Immature natural killer cell (primary cell): Measurements from ENCODE around the gene IPCEF1. TPM values are rescaled to one million over a fixed set of nuclear protein-coding genes. Genes with fewer than 3 reads are reported as not detected.

Experiments
- DNase-seq, 3 donors: peaks; one replicate each; pipeline ENCODE4 v3.0.0; 2022; ENCODE audit warnings: mixed read lengths in 1 of 3
- H3K27ac Mint-ChIP-seq, 6 donors: one replicate each; pipeline ENCODE4 v1.8.0; 2020; ENCODE audit warnings: mixed read lengths in 6 of 6, mild to moderate bottlenecking in 5 of 6, inconsistent platforms in 4 of 6, moderate library complexity in 3 of 6
- H3K27me3 Mint-ChIP-seq, 3 donors: one replicate each; pipeline ENCODE4 v1.8.0; 2020 to 2021; ENCODE audit warnings: low read depth in 3 of 3, mild to moderate bottlenecking in 3 of 3, mixed read lengths in 3 of 3, moderate library complexity in 3 of 3, inconsistent platforms in 1 of 3
- H3K36me3 Mint-ChIP-seq, 3 donors: one replicate each; pipeline ENCODE4 v1.8.0; 2020; ENCODE audit warnings: mixed read lengths in 3 of 3, inconsistent platforms in 2 of 3, mild to moderate bottlenecking in 2 of 3
- H3K4me1 Mint-ChIP-seq, 2 donors: one replicate each; pipeline ENCODE4 v1.8.0; 2020; ENCODE audit warnings: inconsistent platforms in 2 of 2, mild to moderate bottlenecking in 2 of 2, mixed read lengths in 2 of 2, moderate library complexity in 1 of 2
- H3K4me3 Mint-ChIP-seq, 5 donors: one replicate each; pipeline ENCODE4 v1.8.0; 2020; ENCODE audit warnings: mild to moderate bottlenecking in 5 of 5, mixed read lengths in 5 of 5, inconsistent platforms in 3 of 5, moderate library complexity in 3 of 5
- H3K9me3 Mint-ChIP-seq, 6 donors: one replicate each; pipeline ENCODE4 v1.8.0; 2020; ENCODE audit warnings: mild to moderate bottlenecking in 6 of 6, mixed read lengths in 6 of 6, inconsistent platforms in 4 of 6, moderate library complexity in 3 of 6
- polyA plus RNA-seq, 3 donors: library from polyadenylated mRNA; unstranded; fragments of 300-500 nt; fragmentation: Illumina TruSeq; gene quantifications; one replicate each; pipeline ENCODE4 v1.2.3, GENCODE V29; 2021

The IPCEF1 gene
- polyA plus RNA-seq, 3 donors from 2014 or later: 31.2 to 54.3 (median 35.2) TPM

GRCh38 chr6:154156135-154156896 is 200.3 kb downstream of the IPCEF1 start:
- H3K27ac Mint-ChIP-seq: peak overlapping the region; percentile 71 to 94 (median 93)
- peak; percentile 33 to 48 (median 44) for DNase-seq
- peak overlapping the region; percentile 73 to 88 (median 86) for H3K4me3 Mint-ChIP-seq
- H3K36me3 Mint-ChIP-seq: peaks cover 0 to 8% (median 0%) of the 10 kb centered on the region in 3 donors
- no peaks in the 10 kb centered on the region for H3K27me3 Mint-ChIP-seq
- H3K4me1 Mint-ChIP-seq: peaks cover 43 to 56% of the 10 kb centered on the region in 2 donors
- H3K9me3 Mint-ChIP-seq: no peaks in the 10 kb centered on the region

DNA sequence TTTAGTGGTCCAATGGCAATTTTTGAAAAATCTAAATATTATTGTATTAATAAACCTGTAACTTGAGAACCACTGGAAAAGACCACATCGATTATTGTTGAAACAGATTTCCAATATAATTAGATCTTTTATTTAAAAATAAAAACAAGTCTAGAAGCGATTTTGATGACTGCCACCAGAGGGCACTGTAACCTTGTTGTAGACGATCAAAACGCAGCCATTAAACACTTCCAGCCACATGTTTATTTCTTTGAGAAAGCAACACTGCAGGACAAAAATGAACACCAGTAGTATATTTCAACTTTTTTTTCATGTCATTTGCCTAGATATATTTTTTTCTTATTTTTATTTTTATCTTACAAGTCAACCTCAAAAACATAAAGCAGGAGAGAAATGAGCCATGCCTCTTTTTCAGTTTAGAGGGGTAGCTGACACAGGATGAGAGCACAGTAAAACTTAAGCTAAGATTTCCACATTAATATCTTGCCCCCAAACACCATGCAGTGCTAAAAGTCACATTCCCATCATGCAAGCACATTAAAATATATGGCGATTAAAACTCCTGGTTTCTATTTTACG is 202.1 kb downstream of the IPCEF1 start:
- peak; percentile 51 to 64 (median 60) for DNase-seq
- Mint-ChIP-seq H3K4me3 (peak overlapping the region in 2 of 5 donors; percentile 12 to 45), H3K27me3 (peaks cover 0 to 3% (median 0%) of the 10 kb centered on the region in 3 donors), H3K4me1 (peaks cover 43 to 50% of the 10 kb centered on the region in 2 donors), H3K36me3 (peaks cover 0 to 5% (median 0%) of the 10 kb centered on the region in 3 donors), H3K27ac (peak overlapping the region in 4 of 6 donors; percentile 14 to 67 (median 53)), H3K9me3 (no peaks in the 10 kb centered on the region)

DNA sequence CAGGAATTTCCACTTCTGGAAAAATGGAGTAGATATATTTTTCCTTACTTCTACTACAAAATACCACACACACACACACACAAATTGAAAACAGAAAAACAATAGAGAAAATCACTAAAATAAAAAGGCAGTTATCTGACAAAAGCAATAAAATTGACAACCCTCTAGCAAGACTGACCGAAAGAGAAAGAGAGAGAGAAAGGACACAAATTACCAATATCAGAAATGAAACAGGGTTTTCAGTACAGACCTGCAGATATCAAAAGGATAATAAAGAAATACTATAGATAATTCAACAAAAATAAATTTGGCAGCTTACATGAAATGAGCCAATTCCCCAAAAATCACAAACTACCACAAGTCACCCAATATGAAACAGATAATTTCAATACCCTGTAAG is 212.8 kb downstream of the IPCEF1 start:
- Mint-ChIP-seq H3K27ac (no peak overlapping the region), H3K4me1 (no peaks in the 10 kb centered on the region), H3K36me3 (no peaks in the 10 kb centered on the region), H3K27me3 (peaks cover 2 to 7% (median 5%) of the 10 kb centered on the region in 3 donors), H3K9me3 (peaks cover 0 to 1% (median 0%) of the 10 kb centered on the region in 6 donors), H3K4me3 (no peak overlapping the region)
- DNase-seq: no peak

GRCh38 chr6:154140743-154141142 is 215.9 kb downstream of the IPCEF1 start:
- H3K27ac Mint-ChIP-seq: no peak overlapping the region
- DNase-seq: no peak
- H3K4me1 Mint-ChIP-seq: no peaks in the 10 kb centered on the region
- no peaks in the 10 kb centered on the region for H3K9me3 Mint-ChIP-seq
- H3K4me3 Mint-ChIP-seq: no peak overlapping the region
- peaks cover 2 to 6% (median 5%) of the 10 kb centered on the region in 3 donors for H3K27me3 Mint-ChIP-seq
- no peaks in the 10 kb centered on the region for H3K36me3 Mint-ChIP-seq

DNA sequence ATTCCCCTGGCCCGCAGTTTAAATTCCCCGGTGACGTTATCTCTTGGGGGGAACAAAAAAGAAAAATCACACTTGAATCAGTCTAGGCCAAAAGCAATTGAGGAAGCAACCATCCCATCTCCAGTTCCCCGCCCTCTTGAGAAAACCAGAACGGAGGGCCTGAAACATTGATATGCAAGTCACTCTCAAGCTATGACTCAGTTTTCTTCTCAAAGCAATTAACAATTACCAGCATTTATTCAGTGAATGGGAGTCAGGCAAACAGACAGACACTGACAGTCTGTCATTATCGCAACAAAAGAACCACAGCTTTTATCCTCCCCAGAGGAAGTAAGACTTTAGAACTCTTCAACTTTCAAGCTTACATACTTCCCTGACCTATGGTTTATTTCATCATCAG is 216.7 kb downstream of the IPCEF1 start:
- no peak overlapping the region for H3K27ac Mint-ChIP-seq
- peaks cover 2 to 5% (median 3%) of the 10 kb centered on the region in 3 donors for H3K27me3 Mint-ChIP-seq
- H3K4me3 Mint-ChIP-seq: no peak overlapping the region
- H3K36me3 Mint-ChIP-seq: no peaks in the 10 kb centered on the region
- DNase-seq: no peak
- H3K4me1 Mint-ChIP-seq: no peaks in the 10 kb centered on the region
- H3K9me3 Mint-ChIP-seq: no peaks in the 10 kb centered on the region

DNA sequence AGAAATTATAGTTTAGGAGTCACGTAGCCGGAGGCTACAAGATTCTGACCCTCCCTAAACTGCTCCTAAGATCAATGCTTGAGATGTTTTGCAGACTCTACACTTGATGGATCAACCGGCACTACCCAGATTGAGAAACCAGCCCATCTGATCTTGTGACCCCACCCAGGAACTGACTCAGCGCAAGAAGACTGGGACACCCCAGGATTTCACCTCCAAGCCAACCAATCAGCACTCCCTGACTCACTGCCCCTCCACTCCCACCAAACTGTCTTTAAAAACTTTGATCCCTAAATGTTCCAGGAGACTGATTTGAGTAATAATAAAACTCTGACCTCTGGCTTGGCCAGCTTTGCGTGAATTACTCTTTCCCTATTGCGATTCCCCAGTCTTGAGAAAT is 217.8 kb downstream of the IPCEF1 start:
- peaks cover 2 to 6% (median 5%) of the 10 kb centered on the region in 3 donors for H3K27me3 Mint-ChIP-seq
- H3K36me3 Mint-ChIP-seq: no peaks in the 10 kb centered on the region
- H3K4me1 Mint-ChIP-seq: no peaks in the 10 kb centered on the region
- DNase-seq: no peak
- H3K4me3 Mint-ChIP-seq: no peak overlapping the region
- H3K27ac Mint-ChIP-seq: no peak overlapping the region
- H3K9me3 Mint-ChIP-seq: no peaks in the 10 kb centered on the region

GRCh38 chr6:154134471-154135147 is 222.0 kb downstream of the IPCEF1 start:
- no peak overlapping the region for H3K27ac Mint-ChIP-seq

DNA sequence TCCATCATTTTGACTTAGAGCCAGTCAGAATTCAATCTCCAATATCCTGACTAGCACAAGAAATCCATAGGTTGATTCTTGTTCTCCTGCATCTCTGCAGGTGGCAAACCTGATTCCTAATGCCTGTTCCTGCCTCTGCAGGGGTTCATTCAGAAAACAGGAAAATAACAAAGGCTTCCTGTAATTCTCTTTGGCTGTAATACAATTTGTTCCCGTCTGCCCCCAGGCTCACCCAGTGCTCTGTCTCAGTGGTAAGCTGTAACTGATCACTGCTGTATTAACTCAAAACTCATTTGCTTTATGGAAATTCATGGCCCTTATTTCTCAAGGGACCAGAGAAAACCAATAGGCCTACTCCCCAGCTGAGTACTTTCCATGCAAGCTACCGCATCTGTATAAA is 228.9 kb downstream of the IPCEF1 start:
- no peaks in the 10 kb centered on the region for H3K9me3 Mint-ChIP-seq
- H3K27me3 Mint-ChIP-seq: peaks cover 3 to 4% (median 3%) of the 10 kb centered on the region in 3 donors
- H3K4me3 Mint-ChIP-seq: no peak overlapping the region
- peaks cover 2 to 15% of the 10 kb centered on the region in 2 donors for H3K4me1 Mint-ChIP-seq
- H3K36me3 Mint-ChIP-seq: no peaks in the 10 kb centered on the region
- DNase-seq: no peak
- no peak overlapping the region for H3K27ac Mint-ChIP-seq

More at GRCh38 chr6:154134471-154135147, 222.0 kb downstream of the IPCEF1 start:
- Mint-ChIP-seq H3K4me3 (no peak overlapping the region), H3K36me3 (no peaks in the 10 kb centered on the region), H3K9me3 (no peaks in the 10 kb centered on the region), H3K27me3 (peaks cover 0 to 6% (median 3%) of the 10 kb centered on the region in 3 donors), H3K4me1 (no peaks in the 10 kb centered on the region)
- no peak for DNase-seq

DNA sequence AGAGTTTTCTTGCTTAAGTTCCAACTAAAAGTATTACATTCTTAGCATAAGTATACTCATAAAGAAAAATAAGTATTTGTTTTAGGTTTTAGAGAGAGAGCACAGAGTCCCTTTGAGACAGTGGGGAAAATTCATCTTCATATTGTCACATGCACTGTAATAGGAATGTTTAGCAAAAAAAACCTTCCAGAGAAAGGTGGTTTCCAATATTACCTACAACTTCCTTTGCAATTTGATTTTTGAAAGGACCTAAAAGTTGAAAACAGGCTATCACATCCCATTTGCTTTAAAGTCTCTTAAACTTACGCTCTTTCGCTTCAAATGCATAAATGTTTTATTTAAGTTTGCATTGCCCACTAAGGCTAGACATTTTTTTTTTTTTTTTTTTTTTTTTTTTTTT is 231.2 kb downstream of the IPCEF1 start:
- no peak for DNase-seq
- Mint-ChIP-seq H3K4me1 (peaks cover 2 to 15% of the 10 kb centered on the region in 2 donors), H3K27me3 (peaks cover 0 to 8% (median 4%) of the 10 kb centered on the region in 3 donors), H3K4me3 (no peak overlapping the region), H3K36me3 (no peaks in the 10 kb centered on the region), H3K9me3 (no peaks in the 10 kb centered on the region), H3K27ac (no peak overlapping the region)

DNA sequence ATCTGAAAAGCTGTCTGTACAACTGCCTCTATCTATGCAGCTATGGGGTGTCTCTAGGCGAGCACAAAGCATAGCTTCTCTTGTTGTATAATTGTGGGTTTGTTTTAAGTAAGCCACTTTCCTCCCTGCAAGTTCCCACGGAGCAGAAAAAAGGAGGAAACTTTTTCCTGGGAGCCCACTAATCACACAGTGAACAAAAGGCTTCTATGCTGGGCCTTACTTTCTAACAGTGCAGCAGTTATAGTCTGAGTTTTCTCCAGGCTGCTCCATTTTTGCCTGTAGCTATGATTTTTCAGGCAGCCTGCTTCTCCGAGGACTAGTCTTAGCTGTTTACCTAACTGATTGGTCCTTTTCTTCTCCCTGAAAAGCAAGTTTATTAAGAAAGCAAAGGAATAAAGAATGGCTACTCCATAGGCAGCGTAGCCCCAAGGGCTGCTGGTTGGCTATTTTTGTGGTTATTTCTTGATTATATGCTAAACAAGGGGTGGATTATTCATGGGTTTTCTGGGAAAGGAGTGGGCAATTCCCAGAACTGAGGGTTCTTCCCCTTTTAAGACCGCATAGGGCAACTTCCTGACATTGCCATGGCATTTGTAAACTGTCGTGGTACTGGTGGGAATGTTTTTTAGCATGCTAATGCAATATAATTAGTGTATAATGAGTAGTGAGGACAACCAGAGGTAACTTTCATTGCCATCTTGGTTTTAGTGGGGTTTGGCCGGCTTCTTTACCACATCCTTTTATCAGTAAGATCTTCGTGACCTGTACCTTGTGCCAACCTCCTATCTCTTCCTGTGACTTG is 233.2 kb downstream of the IPCEF1 start:
- Mint-ChIP-seq H3K36me3 (no peaks in the 10 kb centered on the region), H3K27ac (no peak overlapping the region), H3K4me3 (no peak overlapping the region), H3K27me3 (peaks cover 0 to 12% (median 4%) of the 10 kb centered on the region in 3 donors), H3K9me3 (no peaks in the 10 kb centered on the region), H3K4me1 (peaks cover 2 to 15% of the 10 kb centered on the region in 2 donors)
- DNase-seq: no peak

DNA sequence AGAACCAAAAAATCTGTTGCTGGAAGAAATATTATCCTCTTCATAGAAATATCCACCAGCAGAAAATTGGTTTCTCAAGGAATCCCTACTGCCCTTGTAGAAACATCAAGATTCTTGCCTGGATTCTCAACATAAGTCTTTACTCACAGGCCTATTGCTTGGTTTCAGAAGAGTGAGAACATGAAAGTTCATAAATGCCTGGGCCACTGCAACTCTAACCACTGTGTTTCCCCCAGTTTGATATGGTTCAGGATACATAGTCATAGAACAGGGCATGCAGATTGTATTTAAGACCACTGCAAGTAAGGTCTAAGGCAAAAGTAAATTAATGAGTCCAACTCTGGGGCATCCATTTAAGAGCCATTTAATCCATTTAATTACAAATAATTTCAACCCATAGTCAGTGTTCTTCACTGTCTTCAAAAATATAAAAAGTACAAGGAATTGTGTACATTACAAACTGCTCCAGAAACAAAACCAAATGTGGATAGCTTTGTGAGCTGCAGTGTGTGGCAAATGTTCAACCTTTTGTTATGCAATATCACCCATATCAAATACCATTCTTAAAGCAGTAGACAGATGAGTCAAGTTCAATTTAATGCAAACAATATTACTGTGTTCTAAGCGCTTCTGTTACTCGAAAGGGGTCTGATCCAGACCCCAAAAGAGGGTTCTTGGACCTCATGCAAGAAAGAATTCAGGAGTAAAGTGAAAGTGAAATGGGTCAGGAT is 234.2 kb downstream of the IPCEF1 start:
- DNase-seq: no peak
- Mint-ChIP-seq H3K9me3 (no peaks in the 10 kb centered on the region), H3K4me3 (no peak overlapping the region), H3K27me3 (peaks cover 0 to 12% (median 5%) of the 10 kb centered on the region in 3 donors), H3K36me3 (no peaks in the 10 kb centered on the region), H3K27ac (no peak overlapping the region), H3K4me1 (peaks cover 2 to 15% of the 10 kb centered on the region in 2 donors)

GRCh38 chr6:154117485-154117884 is 239.1 kb downstream of the IPCEF1 start:
- DNase-seq: no peak
- H3K27ac Mint-ChIP-seq: no peak overlapping the region
- H3K27me3 Mint-ChIP-seq: peaks cover 2 to 13% (median 4%) of the 10 kb centered on the region in 3 donors
- H3K4me3 Mint-ChIP-seq: no peak overlapping the region
- no peaks in the 10 kb centered on the region for H3K36me3 Mint-ChIP-seq
- H3K9me3 Mint-ChIP-seq: no peaks in the 10 kb centered on the region
- no peaks in the 10 kb centered on the region for H3K4me1 Mint-ChIP-seq

DNA sequence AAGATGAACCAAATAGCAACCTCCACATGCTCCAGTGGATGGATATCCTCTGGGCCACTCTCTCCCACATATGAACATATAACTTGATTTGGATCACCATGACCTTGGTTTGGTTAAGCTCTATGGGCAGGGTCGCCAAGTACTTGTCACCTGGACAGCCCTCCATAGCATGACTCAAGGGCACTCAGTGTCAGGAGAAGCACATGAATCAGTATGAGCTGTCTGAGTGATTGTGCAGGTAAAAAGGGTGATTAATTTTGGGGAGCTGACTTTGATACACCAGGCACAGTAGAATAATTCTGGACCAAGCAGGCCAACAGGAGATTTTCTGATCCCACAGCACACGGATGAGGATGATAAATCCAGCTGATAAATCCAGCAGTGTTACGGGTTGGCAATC is 243.2 kb downstream of the IPCEF1 start:
- no peaks in the 10 kb centered on the region for H3K9me3 Mint-ChIP-seq
- H3K27ac Mint-ChIP-seq: no peak overlapping the region

More for the DNA sequence above, 243.2 kb downstream of the IPCEF1 start:
- Mint-ChIP-seq H3K36me3 (no peaks in the 10 kb centered on the region), H3K4me1 (no peaks in the 10 kb centered on the region), H3K27me3 (peaks cover 2 to 7% (median 4%) of the 10 kb centered on the region in 3 donors), H3K4me3 (no peak overlapping the region)
- DNase-seq: no peak
